HG02870 (cell line): Measurements from ENCODE around the gene EXD2.
"Not testable (repeated sequence)": the region's sequence is repeated elsewhere in the genome, so short reads cannot be mapped to it uniquely, and the experiment has no call there.

Experiments
- ATAC-seq: cut with Tn5 transposase; IDR thresholded peaks from one replicate; pipeline ENCODE4 v1.9.1; 2021; ENCODE audit warnings: mild to moderate bottlenecking, moderate library complexity; ENCODE audit not compliant: unreplicated experiment

EXD2 gene

GRCh38 chr14:69275331-69275730 lies 84.0 kb downstream of the EXD2 start:
- ATAC-seq, result no peak

DNA sequence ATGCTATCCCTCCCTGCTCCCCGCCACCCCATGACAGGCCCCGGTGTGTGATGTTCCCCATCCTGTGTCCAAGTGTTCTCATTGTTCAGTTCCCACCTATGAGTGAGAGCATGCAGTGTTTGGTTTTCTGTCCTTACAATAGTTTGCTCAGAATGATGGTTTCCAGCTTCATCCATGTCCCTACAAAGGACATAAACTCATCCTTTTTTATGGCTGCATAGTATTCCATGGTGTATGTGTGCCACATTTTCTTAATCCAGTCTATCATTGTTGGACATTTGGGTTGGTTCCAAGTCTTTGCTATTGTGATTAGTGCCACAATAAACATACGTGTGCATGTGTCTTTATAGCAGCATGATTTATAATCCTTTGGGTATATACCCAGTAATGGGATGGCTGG lies 86.1 kb downstream of the EXD2 start:
- not testable (repeated sequence) for ATAC-seq

- no peak for ATAC-seq
Measured at GRCh38 chr14:69280746-69281291, 89.5 kb downstream of the EXD2 start.

DNA sequence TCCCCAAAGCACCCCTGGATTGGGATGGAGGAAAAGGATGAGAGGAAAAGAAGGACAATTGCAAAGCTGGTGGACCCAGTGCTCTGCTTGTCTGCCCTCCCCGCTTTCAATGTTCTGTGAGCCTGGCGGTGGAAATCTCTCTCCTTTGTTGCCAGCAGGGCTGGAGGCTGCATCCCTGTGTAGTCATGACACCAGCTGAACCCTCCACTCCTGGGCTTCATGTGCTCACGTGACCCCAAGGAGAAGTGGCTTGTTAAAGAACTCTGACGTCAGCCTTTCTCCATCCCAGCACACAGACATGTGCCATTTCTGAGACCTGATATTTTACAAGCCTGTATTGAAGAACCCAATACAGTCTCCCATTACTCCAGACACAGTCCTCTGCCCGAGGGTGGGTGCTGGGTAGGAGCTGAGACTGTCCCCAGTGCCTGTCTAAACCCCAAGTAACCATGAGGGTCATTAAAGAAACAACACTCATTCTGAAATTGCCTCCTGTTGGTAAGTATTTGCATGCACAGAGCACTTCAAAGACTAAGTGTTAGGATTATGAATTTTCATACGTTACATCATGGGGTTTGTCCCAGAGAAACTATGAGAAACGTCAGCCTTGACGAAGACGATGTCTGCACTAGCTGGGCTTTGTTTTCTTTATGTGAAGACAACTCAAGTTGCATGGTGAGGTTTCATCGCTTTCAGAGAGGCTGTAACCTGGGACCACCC lies 90.3 kb downstream of the EXD2 start:
- ATAC-seq, result peak; percentile 66

DNA sequence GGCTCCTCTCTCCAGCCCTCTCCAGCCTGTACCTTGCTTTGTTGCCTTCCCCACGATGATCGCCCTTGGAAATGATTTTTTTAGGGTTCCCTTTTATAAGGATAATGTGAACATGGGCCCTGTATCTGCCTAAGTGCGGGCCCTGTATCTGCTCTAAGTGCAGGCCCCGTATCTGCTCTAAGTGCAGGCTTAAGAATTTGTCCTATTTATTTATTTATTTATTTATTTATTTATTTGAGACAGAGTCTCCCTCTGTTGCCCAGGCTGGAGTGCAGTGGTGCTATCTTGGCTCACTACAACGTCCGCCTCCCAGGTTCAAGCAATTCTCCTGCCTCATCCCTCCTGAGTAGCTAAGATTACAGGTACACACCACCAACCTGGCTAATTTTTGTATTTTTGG lies 91.2 kb downstream of the EXD2 start:
- no peak for ATAC-seq

- no peak for ATAC-seq
Measured at GRCh38 chr14:69284170-69284569, 92.9 kb downstream of the EXD2 start.

DNA sequence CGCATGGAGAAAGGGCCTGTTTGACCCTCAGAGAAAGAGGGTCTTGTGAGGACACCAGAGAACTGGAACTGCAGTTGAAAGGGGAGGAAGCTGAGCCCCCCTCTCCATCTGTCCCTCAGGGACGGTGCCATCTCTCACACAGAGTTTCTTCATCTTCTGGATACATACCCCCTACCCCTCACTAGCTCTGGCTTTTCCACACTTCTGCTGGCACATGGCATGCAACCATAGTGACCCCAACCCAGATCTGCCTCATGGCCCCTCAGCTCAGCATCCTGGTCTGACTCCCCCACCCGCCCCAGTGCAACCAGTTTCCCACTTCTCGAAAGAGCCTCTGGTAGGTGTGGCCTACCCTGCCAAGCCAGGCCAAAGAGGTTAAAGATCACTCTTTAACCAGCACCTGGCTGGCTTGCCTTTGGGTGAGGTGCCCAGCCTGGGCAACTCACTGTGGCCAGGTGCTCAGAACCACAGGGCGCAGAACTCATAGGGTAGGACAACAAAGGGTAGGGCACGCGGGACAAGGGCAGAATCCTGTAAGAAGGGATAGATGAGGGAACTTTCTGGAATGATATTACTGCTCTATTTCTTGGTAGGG lies 94.5 kb downstream of the EXD2 start:
- ATAC-seq, result no peak

DNA sequence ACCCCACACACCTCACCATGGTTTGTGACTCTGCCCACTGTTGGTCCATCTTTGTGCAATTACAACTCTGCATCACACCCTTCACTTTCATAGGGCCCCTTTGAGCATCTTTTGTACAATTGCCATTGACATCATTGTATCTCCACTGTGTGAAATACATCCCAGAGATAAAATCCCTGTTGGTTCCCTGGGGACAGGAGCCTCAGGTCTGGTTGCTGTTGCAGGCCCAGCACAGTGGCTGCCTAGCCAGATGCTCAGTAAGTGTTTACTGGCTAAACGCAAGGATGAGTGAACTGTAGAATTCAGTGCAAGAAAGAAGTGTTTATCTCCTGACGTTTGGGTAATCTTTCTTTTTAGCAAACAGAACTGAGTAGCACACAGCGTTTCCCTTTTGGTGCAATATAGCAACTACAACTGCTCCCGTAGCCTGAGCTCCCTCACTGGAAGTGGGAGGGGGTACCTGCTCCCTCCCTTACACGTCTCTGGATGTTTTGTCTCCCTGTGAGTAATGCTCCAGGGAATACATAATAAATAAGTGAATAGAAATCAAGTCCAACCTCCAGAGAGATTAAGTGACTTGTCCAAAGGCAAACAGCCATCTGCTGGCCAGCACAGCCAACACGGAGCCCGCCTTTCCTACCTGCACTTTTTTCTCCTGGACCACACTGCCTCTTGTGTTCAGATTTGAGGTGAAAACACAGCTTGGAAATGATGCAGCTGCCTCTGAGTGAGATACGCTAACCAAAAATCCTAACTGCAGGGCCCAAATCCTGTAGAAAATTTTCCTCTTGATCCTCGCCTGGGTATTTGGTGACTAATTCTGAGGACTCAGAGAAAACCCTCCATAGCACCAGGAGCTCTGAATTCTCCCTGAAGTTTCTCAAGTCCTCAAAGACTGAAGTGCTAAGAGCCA lies 96.1 kb downstream of the EXD2 start:
- ATAC-seq, result no peak

- ATAC-seq, result no peak
Measured at GRCh38 chr14:69288011-69288771, 96.9 kb downstream of the EXD2 start.

GRCh38 chr14:69288956-69289705 lies 97.8 kb downstream of the EXD2 start:
- no peak for ATAC-seq

DNA sequence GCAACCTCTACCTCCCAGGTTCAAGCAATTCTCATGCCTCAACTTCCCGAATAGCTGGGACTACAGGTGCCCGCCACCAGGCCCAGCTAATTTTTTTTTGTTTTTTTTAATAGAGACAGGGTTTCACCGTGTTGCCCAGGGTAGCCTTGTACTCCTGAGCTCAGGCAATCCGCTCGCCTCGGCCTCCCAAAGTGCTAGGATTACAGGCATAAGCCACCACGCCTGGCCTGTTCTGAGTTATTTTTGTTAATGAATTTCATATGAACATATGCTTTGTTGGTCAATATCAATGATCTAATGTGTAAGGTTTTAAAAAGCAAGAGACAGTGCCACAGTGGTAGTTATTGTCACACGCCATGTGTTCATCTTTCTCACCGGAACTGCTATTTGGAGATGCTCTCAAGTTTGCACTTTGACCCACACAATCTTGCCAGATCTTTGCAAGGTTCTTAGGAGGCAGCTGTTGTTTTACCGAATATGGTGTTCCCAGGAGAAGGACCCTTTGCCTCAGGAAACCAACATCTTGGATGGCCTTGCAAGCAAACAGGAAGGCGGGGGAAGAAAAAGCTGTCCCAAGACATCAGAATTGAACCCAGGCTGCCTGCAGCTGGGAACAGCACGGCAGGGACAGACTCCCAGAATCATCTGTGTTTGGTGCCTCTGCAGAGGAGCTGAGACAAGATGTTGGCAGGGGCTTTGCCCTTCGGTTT lies 98.7 kb downstream of the EXD2 start:
- no peak for ATAC-seq

DNA sequence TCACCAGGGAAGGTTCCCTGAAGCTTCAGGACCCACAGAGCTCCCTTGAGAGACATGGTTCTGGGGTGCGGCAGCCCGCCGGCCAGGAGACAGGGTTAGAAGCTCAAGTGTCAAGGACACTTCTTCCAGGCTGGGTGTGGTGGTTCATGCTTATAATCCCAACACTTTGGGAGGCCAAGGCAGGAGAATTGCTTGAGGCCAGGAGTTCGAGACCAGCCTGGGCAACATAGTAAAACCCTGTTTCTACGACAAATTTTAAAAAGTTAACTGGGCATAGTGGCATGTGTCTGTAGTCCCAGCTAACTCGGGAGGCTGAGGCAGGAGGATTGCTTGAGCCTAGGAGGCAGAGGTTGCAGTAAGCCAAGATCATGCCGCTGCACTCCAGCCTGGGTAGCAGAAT lies 99.6 kb downstream of the EXD2 start:
- ATAC-seq, result not testable (repeated sequence)

GRCh38 chr14:69291396-69291795 lies 100.1 kb downstream of the EXD2 start:
- ATAC-seq, result no peak

DNA sequence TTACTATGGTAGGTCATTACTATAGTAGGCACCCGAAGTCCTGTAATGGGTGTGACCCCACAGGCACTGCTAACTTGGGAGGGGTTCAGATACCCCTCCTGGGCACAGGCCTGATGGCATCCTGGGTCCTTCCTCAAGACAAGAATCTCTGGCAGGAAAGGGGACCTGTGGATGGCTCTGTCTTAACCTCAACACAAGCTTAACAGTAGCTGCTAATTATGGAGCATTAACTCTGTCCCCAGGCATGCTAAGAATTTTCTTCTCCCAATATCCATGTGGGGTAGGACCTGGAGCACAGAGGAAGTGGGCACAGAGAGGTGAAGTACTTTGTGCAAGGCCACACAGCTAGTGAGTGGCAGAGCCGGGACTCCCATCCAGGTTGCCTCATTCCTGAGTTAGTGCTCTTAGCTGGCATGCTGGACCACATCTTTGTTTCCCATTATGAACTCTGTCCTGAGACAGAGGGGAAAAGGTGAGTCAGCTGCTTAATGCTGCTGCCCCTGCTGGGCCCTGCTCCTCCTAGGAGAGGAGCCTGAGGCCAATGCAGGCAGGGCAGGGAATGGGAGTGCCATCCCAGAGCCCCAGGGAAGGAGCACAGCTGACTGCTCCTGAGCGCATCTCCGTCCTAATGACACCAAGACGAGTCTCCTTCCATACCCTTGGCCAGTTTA lies 100.7 kb downstream of the EXD2 start:
- ATAC-seq, result no peak
